Stimulated activated CD8-positive, alpha-beta memory T cell treated with anti-CD3 and anti-CD28 coated beads, Interleukin-7, amount 100 ng/mL, for 1 hour (primary cell): ENCODE measurements around the gene BLTP3A.

ENCODE experiments used
- DNase-seq, 2 donors: peaks; one replicate each; pipeline ENCODE4 v3.0.0-alpha.2; 2020; ENCODE audit warnings: low read depth in 2 of 2

BLTP3A gene

DNA sequence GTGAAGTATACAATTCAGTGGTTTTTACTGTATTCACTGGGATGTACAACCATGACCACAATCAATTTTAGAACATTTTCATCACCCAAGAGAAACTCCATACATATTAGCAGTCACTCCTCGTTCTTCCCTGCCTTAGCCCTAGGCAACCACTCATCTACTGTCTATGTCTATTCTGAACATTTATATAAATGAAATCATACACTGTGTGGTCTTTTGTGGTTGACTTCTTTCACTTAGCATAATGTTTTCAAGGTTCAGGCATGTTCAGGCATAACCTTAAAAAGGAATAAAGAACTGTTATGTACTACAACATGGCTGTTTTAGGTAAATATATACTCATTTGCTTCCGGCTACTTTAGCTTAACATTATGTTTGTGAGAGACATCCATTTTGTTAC lies 37.3 kb downstream of the BLTP3A start:
- DNase-seq: no peak

DNA sequence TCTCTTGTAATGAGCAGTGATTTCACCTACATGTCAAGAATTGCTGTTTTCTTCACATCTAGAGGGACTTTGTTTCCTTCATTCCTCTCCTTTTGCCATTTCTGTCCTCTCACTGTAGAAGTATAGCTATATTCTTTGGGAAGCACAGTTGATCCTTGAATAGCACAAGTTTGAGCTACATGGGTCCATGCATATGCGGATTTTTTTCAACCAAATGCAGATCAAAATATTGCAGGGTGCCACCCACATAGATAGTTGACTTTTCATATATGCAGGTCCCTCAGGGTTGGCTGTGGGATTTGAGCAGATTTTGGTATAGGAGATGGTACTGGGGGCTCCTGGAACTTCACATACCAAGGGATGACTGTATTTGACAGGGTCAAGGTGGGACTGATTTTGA lies 41.1 kb downstream of the BLTP3A start:
- DNase-seq: no peak

DNA sequence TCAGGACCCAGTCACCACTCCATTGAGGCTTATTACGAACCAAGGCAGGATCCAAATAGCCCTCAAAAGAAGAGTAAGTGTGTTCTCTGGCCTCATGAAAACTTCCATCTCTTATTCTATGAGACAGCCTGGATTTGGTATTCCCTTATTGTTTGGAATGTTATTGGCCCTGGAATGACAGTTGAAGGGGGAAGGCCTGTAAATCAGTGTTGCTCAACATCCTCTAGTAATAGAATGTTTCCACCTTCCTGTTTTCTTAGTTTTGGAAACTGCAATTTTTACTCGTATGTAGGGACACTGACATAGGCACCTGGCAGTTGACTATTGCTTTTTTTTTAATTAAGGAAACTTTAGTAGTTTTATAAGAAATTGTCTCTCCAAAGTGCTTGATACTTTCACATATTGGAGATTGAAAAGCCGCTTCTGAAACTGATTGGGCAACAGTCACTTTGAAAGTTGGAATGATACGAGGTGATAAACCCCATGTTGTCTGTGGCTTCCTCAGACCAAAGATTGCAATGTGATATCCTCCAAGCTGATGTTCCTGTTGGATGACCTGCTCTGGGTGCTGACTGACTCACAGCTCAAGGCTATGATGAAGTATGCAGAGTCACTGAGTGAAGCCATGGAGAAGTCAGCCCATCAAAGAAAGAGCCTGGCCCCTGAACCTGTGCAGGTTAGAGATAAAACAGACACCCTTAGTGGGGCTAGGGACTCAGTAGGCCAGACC lies 43.1 kb downstream of the BLTP3A start:
- no peak for DNase-seq

DNA sequence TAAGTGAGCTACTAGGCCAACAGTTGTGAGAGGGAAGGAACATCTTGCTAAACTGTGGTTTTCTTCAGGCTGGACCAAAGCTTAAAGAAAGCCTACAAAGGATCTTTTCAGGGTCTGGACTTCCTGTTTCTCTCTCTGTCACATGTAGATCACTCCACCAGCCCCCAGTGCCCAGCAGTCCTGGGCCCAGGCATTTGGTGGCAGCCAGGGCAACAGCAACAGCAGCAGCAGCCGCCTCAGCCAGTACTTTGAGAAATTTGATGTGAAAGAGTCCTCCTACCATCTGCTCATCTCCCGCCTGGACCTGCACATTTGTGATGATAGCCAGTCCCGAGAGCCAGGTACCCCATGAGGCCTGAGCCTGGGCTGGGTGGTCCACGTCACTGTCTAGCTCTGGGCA lies 44.1 kb downstream of the BLTP3A start:
- DNase-seq: no peak

DNA sequence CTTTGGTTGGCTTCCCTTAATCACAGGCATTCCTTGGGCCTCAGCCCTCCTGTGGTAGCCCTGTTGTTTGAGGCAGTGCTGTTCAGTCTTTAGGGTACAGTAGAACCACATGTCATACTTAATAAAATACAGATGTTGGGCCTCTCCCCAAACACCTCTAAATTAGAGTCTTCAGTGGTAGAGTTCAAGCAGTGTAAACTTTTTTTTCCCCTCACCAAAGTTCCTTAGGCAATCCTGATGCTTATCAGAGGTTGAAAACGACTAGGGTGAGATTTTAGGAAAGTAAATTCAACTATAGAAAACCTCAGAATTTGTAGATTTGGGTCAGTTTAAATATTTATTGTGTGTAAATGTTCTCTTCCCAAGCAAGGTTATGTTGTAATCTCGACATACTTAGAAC lies 44.6 kb downstream of the BLTP3A start:
- DNase-seq: no peak

DNA sequence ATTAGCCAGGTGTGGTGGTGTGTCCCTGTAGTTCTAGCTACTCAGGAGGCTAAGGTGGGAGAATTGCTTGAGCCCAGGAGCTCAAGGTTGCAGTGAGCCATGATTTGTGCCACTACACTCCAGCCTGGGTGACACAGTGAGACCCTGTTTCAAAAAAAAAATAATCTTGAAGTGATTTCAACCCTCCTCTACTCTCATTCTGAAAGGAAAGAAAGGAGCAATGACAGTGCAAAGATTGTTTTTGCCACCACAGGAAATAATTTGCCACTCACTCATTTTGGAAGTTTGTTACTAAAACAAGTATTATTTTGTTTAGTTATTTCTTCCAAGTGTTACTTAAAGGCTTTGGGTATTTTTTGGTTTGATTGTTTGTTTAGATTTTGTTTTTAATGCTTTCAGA lies 45.6 kb downstream of the BLTP3A start:
- DNase-seq: no peak

DNA sequence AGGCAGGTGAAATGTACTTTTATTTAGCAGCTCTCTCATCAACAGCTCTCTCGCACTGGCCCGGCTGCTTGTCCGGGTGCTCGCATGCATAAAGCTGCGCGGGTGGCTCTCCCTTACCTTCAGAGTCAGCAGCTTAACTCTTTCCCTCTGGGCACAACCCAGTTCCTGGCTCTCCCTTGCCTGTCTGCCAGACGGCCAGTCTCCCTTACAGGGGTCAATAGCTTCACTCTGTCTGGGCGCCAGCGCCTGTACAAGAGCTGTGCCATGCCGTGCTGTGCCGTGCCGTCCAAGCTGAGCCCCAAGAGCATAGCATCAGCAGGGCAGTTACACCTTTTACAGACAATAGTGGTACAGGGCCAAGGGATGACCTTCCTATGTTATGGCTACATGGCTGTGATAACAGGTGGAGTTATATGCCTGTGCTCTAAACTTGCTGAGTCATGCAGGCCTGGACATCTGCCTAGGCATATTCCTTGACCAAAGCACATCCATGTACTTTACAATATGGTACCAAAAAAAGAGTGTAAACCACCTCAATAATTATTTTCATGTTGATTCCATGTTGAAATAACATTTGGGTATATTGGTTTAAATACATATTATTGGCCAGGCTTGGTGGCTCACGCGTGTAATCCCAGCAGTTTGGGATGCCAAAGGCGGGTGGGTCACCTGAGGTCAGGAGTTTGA lies 47.9 kb downstream of the BLTP3A start:
- no peak for DNase-seq
